ENCODE measurements around the gene RETREG1.

Gene RETREG1

DNA sequence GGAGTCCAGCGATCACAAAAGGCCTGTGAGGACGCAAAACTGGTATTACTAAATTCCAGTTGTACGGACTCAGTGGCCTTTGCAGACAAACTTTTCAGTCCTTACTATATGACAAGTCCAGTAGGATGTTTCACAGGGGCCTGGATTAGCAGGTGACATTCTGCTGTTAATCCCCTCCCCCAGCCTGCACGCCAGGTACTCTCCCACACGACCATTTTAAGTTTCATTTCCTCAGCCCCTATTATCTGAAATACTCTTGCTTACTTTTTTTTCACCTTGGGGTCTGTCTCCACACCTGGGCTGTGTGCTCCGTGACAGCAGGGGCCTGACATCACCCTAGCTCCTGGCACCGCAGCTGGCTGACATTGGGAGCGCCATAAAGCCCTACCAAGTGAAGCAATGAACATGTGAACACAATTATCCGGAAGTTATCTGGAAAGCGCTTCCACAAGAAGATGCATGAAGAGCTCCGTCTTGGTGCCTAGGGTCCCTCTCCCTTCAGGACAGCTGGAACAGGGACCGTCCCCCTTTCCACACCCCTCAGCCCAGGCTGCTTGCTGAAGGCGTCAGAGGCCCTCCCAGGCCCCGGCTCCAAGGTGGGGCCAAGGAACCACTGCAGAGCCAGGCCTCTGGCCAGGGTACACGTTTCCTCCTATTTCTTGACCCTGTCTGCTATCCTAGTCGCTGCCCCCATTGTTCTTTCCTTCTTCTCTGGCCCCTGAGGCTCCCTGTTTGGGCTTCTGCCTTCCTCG lies 111.5 kb downstream of the RETREG1 start:
- TF ChIP-seq, protein P1, sequence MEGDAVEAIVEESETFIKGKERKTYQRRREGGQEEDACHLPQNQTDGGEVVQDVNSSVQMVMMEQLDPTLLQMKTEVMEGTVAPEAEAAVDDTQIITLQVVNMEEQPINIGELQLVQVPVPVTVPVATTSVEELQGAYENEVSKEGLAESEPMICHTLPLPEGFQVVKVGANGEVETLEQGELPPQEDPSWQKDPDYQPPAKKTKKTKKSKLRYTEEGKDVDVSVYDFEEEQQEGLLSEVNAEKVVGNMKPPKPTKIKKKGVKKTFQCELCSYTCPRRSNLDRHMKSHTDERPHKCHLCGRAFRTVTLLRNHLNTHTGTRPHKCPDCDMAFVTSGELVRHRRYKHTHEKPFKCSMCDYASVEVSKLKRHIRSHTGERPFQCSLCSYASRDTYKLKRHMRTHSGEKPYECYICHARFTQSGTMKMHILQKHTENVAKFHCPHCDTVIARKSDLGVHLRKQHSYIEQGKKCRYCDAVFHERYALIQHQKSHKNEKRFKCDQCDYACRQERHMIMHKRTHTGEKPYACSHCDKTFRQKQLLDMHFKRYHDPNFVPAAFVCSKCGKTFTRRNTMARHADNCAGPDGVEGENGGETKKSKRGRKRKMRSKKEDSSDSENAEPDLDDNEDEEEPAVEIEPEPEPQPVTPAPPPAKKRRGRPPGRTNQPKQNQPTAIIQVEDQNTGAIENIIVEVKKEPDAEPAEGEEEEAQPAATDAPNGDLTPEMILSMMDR (IDR thresholded peaks at IDR 0.05; ENCODE audit: control insufficient read depth, insufficient read depth, low read depth, low read length, missing control alignments) = no peak
- H3K4me3 ChIP-seq (ENCODE audit: control insufficient read depth, low read depth, low read length) = no peak overlapping the region
- DNase-seq (ENCODE audit: low read depth) = no peak

GRCh38 chr5:16504571-16504970 lies 112.2 kb downstream of the RETREG1 start:
- no peak overlapping the region for H3K4me3 ChIP-seq (ENCODE audit: control insufficient read depth, low read depth, low read length)
- TF ChIP-seq, protein P1 (IDR thresholded peaks at IDR 0.05; ENCODE audit: control insufficient read depth, insufficient read depth, low read depth, low read length, missing control alignments) = no peak
- no peak for DNase-seq (ENCODE audit: low read depth)

DNA sequence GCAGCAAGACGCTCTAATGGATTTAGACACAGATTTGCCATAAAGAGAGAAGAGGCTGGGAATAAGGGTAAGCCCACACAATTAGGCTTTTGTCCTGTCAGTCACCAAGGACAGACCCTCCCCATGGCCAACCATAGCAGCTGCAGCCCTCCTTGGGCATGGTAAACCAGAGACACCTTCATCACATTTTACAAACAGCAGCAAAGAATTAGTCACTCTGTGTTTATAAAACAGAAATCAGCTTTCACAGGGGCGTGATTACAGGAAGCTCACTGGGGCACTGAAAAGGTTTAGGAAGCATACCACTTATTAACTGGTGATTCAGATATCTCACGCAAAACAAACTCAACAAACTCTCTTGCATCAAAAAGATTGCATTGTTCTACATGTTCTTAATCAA lies 113.9 kb downstream of the RETREG1 start:
- TF ChIP-seq, protein P1 (IDR thresholded peaks at IDR 0.05; ENCODE audit: control insufficient read depth, insufficient read depth, low read depth, low read length, missing control alignments) = no peak
- DNase-seq (ENCODE audit: low read depth) = no peak
- H3K4me3 ChIP-seq (ENCODE audit: control insufficient read depth, low read depth, low read length) = no peak overlapping the region

DNA sequence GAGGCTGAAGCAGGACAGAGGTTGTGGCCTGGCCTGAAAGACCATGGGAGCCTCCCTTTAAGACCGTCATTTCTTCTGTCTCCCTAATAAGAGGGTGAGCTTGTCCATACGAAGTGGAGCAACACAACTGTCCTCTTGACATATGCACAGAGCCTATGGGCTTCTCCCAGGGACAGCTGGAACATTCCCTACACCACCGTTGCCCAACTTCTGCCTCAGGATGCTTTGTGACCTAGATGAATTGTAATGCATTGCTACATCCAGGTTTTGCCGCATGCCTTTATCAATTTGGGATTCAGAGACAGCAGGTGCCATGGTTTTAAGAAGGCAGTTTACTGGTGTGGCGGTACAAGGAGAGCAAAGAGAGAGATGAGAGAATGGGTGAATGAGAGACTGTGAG lies 116.8 kb downstream of the RETREG1 start:
- TF ChIP-seq, protein P1 (IDR thresholded peaks at IDR 0.05; ENCODE audit: control insufficient read depth, insufficient read depth, low read depth, low read length, missing control alignments) = no peak
- DNase-seq (ENCODE audit: low read depth) = no peak
- H3K4me3 ChIP-seq (ENCODE audit: control insufficient read depth, low read depth, low read length) = no peak overlapping the region

GRCh38 chr5:16497546-16497945 lies 119.3 kb downstream of the RETREG1 start:
- no peak overlapping the region for H3K4me3 ChIP-seq (ENCODE audit: control insufficient read depth, low read depth, low read length)
- no peak for DNase-seq (ENCODE audit: low read depth)
- TF ChIP-seq, protein P1 (IDR thresholded peaks at IDR 0.05; ENCODE audit: control insufficient read depth, insufficient read depth, low read depth, low read length, missing control alignments) = no peak

GRCh38 chr5:16493261-16493660 lies 123.5 kb downstream of the RETREG1 start:
- DNase-seq (ENCODE audit: low read depth) = no peak

More at GRCh38 chr5:16493261-16493660, 123.5 kb downstream of the RETREG1 start:
- TF ChIP-seq, protein P1 (IDR thresholded peaks at IDR 0.05; ENCODE audit: control insufficient read depth, insufficient read depth, low read depth, low read length, missing control alignments) = no peak
- no peak overlapping the region for H3K4me3 ChIP-seq (ENCODE audit: control insufficient read depth, low read depth, low read length)
